ENCODE data around the gene MAGI2.

MAGI2 gene

DNA sequence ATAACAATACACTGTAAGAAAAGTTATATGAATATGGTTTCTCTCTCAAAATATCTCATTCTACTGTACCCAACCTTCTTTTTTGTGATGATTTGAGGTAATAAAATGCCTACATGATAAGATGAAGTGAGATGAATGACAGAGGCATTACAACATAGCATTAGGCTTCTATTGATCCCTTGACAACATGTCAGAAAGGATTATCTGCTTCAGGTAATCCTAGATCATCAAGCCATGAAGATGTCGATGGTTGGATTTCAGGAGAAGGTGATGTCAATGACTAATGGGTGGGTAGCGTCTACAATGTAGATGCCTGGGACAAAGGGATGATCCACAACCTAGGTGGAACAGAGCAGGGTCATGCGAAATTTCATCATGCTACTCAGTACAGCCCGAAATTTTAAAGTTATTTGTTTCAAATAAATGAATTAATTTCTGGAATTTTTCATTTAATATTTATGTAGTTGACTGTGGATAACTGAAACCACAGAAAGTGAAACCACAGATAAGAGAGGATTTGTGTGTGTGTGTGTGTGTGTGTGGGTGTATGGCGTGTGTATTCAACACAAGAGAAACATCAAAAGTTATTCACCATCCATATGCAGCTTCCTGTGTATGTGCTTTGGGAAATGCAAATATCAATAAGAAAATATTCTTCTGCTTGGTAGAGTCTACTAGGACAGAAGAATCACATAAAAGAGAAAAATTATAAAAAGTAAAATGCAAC is 77.0 kb downstream of the MAGI2 start:
- no peak for DNase-seq (ENCODE audit: low read depth in 2 of 2)

DNA sequence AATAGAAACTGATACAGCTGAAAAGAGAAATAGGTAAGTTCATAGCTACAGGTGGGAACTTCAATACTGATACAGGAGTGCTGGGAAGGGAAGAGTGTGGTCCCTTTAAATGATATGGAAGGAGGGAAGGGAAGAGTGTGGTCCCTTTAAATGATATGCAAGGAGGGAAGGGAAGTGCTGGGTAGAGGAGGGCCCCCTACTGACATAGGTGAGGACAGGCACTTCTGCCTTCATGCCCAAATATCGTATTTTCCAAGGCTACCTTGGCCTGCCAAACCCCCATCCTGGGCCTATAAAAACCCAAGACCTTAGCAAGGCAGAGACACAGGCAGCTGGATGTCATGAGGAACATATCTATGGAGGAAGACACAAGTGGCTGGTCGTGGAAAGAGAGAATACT is 92.3 kb downstream of the MAGI2 start:
- DNase-seq (ENCODE audit: low read depth in 2 of 2), result no peak

DNA sequence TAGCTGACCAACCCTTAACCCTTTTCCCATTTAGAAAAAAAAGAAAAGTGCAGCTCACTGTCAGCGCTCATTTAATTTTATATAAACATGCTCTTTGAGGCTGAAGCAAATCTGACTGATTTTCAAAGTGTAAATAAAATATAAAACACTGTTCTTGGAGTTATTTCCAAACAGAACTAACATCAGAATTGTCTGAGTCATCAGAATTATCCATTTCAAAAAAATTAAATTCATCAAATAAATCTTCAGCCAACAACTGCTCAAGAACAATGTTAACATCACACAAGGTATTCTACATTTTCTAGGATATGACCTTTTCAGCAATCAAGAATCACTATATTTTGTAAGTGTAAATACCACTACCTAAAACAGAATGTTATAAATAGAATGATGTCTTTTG is 93.6 kb downstream of the MAGI2 start:
- DNase-seq (ENCODE audit: low read depth in 2 of 2), result no peak

DNA sequence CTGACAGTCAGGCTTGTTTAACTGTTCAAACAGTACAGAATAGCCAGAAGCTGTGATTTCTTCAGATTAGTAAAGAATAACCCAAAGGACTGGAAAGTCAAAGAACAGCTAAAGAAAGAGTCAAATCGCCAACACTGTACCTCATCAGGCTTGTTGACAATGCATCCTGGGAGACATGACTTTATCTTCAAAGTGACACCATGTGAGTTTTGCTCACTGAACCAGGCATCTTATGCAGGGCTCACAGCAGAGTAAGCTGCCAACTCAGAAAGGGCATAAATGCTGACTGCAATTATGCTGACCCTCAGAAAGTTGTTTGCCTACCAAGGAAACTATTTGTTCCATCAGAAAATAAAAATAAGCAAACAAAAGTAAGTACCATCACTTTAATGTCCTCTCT is 96.4 kb downstream of the MAGI2 start:
- DNase-seq (ENCODE audit: low read depth in 2 of 2), result no peak

DNA sequence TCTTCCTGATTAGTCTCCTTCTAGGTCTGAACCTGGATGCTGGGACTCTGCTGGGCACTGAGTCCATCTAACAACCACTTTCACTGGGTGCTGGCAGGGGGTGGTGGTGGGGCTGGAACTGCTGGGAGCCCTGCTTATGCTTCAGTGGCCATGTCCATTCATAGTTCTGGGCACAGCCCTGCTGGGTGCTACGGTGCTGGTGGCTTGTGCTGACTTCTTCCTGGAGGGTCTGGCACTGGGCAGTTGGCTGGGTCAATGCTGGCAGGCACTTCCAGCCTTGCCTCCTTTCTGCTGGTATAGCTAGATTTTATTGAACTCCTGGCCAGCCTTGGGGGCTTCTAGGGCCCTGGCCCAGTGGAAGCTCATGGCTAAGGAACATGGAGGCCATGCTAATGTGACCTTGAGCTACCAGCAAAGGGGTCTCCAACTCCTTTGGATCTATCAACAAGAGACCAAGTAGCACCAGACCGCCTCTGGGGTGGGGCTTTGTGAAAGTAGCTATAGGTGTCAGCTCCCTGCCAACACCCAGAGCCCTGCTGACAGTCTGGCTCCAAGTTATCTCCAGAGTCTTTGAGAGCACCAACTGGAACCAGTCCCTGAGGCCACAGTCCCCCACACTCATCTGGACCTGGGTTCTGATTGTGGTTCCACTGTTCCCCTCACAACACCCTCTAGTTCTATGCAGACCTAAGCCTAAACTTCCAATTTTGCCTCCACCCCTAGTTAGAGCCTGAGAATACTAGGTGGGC is 99.6 kb downstream of the MAGI2 start:
- DNase-seq (ENCODE audit: low read depth in 2 of 2), result no peak

DNA sequence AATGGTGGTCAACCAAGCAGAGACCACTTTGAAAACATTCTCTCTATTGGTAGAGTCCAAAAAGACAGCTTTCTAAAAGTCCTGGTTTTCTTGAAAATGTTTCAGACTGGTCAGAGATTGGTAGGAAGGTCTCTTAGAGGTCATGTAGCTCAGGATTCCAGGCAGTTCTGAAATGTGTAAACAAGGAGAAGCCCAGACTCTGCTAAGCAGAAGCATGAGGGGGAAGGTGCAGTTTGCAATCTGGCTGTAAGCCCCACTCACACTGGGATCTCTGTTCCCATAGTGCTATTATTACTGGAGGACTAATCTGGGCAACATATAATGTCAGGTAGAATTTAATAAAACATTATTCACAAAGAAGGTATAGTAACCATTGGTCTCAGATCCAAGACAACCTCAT is 101.1 kb downstream of the MAGI2 start:
- no peak for DNase-seq (ENCODE audit: low read depth in 2 of 2)

DNA sequence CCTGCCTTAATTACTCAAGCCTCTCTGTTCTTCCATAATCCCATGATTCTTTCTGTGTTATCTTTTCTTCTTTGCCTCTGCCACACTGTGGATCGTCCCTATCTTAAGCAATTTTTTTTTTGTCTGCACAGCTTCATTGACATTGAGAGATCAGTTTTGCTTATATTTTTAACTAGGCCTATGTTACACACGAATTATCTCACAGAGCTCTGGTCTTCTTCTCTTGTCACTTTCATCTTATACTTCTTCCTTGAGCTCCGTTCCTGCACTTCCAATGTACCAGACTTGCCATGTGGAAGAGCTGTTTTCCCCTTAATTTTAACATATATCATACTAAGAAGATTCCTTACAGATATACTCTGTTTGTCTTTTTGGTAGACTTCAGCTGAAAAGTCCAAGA is 106.1 kb downstream of the MAGI2 start:
- DNase-seq (ENCODE audit: low read depth in 2 of 2), result no peak

DNA sequence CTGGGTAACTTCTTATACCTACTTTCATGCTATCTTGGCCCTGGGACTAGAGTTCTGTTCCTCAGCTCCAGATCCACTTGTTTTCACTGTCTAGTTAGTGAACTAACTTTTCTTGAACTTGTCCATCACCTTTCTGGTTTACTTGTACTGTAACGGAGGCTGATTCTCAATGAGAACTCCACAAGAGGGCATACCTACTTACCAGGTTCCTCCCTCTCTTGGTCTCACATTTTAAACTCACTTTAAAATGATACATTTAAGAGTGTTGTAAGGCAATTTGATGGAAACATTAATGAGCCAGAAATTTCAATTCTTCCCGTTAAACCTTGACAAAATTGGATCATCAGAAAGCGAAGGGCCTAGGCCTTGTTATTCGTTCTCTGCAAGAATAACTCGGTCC is 111.6 kb downstream of the MAGI2 start:
- DNase-seq (ENCODE audit: low read depth in 2 of 2), result no peak

DNA sequence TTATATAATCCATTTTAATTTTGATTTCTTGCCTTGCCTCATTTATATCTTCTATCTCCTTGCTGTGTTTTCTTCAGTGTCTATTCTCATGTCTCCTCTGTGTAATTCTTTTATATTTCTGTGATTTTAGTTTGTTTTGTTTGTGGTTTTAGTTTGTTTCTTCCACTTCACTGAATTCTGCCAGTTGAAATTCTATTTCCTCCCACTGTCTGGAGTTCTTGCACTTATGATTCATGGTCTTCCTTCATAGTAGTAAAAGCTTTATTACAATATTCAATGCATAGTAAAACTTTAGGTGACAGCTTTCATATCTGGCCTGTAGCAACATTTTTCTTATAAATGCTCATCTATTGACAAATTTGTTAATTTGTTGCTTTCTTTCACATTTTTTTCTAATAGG is 113.3 kb downstream of the MAGI2 start:
- DNase-seq (ENCODE audit: low read depth in 2 of 2), result no peak

DNA sequence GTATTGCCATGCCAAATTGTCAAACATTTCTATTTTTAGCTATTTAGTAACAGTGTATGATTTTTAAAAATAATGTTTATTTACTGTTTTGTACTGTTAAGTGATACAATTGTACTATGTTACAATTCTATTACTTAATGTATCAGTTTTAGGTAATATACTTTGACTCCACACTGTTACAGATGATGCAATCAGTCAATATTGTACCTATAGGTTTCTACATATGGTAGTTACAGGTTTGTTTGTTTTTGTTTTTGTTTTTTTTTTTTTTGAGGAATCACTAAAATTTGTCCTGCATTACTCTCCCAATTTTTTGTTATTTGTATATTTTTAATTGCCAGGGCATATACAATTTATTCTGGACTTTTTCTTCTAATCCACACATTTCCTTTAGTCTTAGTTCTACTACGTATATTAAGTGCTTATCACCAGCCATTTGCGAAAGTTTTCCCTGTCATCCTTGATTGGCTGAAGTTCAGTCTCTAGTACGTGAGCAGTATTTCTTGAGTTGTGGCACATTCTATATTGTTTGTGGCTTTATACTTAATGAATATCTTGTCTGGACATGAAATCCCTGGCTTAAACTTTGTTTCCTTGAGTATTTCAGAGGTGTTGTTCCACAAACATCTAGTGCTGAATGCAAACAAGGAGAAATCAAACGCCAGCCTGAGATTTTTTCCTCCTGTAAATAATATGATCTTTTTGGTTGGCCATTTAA is 114.1 kb downstream of the MAGI2 start:
- no peak for DNase-seq (ENCODE audit: low read depth in 2 of 2)

DNA sequence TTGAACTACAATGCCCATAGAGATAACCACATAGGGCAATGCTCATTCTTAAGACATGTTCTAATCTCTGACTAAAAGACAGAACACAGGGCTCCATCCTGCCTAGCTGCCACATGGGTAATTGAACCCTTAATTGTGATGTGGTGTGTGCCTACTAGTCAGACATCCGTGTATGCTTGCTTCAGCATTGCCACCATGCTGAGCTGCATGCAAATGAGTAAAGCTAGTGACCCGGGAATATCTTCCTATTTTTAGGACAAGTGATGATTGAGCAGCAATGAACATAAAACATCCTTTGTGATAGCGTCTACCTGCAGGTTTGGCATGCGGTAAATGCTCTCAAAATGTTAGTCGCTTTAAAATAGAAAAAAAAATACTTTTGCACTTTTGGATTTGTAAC is 115.8 kb downstream of the MAGI2 start:
- DNase-seq (ENCODE audit: low read depth in 2 of 2), result no peak

DNA sequence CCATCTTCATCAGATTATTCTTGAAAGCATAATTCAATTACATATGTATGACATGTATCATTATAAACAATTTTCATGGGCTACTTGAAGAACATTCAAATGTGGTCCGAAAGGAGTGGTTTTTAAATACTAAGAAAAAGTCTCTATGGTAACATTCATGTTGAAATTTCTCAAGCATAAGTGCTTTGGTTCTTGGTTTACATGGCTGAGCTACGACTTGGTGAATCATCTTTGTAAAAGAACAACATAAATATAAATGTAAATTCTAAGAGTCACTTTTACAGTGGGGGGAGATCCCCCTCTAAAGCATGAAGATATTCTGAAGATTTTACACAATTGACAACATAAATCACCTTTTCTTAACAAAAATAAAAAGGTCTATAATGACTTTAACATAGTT is 118.6 kb downstream of the MAGI2 start:
- no peak for DNase-seq (ENCODE audit: low read depth in 2 of 2)

DNA sequence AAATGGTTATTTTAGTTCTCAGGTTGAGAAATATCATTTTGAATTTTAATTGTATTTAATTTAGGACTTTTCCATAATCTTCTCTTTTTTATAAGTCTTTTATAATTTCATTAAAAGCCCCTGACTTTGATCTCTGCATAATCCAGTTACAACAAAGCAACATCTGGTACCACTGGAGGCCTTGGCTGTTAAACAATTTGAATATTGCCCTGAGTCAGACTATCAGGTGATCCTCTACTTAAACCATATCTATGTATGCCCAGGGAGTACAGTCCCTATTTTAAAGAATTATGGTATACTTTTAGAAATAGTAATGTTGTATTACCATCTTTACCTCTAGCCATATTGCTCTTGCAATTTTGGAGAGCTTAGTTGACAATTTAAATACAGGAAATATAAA is 119.1 kb downstream of the MAGI2 start:
- DNase-seq (ENCODE audit: low read depth in 2 of 2), result no peak

DNA sequence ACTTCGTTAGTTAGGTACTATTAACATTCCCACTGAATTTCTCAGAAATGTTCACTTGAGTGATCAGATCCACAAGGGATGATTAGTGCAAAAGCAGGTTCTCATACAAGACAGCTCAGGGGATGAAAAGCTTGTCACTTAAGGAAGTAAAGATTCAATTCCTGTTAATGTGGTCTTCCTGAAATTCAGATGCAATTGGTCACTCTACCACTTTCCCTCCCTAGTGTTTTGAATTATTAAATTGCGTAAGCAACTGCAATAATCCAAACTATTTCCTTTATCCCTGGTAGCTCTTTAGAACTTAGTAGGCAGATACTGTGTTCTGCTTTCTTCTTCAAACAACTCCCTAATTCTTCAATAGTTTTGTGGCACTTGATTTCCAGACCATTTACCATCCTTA is 121.4 kb downstream of the MAGI2 start:
- no peak for DNase-seq (ENCODE audit: low read depth in 2 of 2)

DNA sequence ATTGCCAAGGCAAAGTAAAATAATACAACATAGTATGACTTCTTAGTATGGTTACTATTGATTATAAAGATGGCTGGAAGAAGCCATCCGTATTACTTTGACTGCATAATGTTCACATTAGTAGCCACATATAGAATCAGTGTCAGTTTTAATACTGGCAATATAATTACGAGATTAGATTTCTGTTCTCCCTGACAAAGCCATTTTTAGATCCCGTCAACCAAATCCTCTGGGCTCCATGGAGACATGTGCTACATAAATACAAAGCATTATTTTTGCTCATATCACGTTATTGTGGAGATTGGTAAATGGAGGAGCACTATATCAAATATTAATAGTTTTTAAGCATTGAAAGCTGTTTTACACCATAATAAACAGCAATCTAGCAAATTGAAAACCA is 124.0 kb downstream of the MAGI2 start:
- no peak for DNase-seq (ENCODE audit: low read depth in 2 of 2)

DNA sequence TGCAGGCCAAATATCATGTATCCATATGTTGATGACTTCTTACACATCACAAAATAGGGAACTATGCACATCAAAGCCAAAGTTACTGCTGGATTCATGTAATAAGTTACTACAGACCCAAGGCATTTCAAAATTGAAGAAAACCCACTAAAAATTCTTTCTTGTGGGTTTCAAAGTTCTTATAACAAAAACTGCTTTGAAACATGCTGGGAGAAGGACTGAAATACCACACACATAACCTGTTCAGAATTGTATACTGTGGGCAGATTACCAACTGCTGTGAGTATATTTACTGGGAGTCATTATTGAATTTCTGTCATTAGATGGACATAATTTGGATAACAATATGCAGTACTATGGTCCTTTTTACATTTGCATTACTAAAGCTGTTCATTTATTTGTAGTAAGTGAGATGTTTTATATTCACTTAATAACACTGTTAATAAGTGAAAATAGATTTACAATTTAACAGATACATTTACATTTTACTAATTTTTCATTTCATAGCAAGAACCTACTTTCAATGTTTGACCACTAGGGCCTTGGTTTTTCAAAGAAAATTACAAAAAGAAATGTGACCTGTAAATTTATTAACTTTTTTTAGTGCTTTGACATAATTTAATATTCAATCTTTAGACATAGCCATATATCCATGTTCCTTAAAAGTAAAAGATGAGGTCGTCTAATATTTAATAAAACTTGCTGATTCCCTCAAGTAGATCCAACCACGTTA is 132.6 kb downstream of the MAGI2 start:
- DNase-seq (ENCODE audit: low read depth in 2 of 2), result no peak

DNA sequence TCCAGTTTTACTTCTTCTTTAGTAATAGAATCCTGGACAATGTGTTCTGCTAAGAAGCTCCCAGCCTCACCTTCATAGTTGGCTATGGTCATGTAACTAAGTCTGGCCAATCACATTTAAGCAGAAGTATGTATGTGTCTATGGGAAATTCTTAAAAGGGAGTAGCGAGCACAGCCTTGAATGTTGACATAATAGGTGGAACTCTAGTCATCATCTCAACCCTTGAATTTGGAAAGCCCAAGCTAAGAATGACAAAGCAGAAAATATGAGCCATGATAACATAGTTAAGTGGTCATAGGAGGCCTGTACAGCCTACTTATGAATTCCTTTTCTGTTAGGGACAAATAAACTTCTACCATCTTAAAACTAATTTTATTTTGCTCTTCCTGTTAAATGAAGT is 134.1 kb downstream of the MAGI2 start:
- DNase-seq (ENCODE audit: low read depth in 2 of 2), result no peak

DNA sequence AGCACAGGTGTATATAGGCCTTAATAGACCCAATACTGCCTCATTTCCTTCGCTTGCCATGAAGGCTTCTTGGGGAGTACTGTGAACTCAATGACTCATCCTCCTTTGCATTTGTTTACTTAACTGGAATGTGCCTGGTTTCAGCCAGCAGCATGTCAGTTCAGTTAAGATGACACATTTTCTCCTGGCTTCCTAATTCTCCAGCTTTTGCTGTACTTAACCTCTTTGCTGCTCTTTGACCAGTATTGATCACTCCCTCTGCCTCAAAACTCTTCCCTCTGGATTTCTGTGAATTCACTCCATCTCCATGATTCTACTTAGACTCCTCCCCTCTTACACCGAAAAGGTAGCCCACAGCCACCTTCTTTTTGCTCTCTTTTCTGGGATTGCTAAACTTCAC is 135.7 kb downstream of the MAGI2 start:
- DNase-seq (ENCODE audit: low read depth in 2 of 2), result no peak

DNA sequence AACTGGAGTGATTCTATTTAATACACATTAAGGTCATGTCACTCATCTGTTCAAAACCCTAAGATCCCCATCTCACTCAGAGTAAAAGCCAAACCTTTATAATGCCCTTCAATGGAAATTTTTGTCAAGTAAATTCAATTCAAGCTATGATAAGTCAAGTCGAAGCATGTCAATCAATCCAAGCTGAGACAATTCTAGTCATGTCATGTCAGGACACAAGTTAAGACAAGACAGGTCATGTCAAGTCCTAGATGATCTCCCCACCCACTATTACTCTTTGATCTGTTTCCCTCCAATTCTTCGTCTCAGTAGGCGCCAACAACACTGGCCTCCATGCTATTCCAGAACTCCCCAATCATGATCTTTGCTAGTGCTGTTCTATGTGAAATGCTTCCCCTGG is 141.4 kb downstream of the MAGI2 start:
- no peak for DNase-seq (ENCODE audit: low read depth in 2 of 2)

DNA sequence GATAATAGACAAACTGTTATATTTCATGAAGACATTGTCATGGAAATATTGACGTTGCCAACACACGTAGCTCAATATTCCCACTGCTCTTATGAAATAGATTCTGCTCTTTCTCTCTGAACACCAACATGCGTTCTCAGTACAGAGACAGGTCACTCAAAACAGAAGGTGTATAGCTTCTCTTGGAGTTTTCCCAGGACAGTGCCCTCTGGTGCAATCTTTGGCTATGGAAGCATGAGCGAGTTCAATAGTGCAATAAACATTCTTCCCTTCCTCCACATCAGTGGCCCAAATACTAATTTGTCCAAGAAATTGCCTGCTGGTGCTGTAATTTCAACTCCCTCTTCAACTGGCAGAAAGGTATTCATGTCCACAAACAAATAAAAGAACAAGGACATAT is 145.3 kb downstream of the MAGI2 start:
- no peak for DNase-seq (ENCODE audit: low read depth in 2 of 2)

DNA sequence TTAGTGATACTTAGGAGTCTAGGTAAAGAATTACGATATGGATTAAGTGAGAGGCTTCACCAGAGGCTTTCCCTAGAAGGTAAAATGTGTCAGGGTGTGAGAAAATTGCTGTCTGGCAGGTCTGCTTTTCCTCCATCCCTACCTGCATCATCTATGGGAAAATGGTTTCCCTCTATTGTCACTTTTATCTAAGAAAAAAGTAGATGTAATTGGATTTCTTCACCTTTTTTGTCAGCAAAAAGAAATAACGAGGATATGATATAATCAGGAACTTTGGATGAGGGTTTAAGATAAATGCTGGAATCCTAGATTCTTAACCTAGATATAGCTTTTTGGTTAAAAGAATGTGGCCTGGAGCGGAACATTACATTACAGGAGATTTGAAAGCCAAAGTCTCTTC is 146.1 kb downstream of the MAGI2 start:
- DNase-seq (ENCODE audit: low read depth in 2 of 2), result no peak

DNA sequence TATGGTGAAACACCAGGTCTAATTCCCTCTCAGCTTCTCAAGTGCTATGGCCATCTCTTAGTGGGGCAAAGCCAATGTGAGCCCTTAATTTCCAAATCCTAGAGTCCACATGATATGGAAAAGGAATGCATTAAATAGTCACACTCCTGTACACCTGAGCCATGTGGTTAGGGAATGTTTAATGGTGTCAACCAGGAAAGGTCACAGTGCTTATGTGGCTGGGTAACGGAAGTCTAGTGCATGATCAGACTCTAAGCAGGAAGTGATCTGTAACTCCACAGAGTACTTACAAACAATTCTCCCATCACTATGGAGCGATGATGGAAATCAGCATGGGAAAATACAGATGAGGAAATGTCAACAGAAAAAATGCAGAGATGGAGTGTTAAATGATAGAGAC is 148.8 kb downstream of the MAGI2 start:
- DNase-seq (ENCODE audit: low read depth in 2 of 2), result no peak

All from activated CD8-positive, alpha-beta memory T cell treated with anti-CD3 and anti-CD28 coated beads for 4 hours (primary cell).